SK-N-SH (cell line): ENCODE data around the gene CNTNAP2.

Experiments
- EP300 ChIP-seq, 2 experiments: IDR thresholded peaks; 2 replicates each; pipeline versions ENCODE4 v1.4.0 to v1.6.1; 2012; ENCODE audit warnings: borderline replicate concordance in 1 of 2, low read depth in 1 of 2, low read length in 1 of 2
- EZH2phosphoT487 ChIP-seq: fragments of 200-600 bp; sonication (generic); IDR thresholded peaks from 2 replicates; pipeline ENCODE4 v1.6.1; 2017; ENCODE audit warnings: low read depth, mixed run types, mild to moderate bottlenecking, antibody characterized with exemption, moderate library complexity, borderline replicate concordance
- FOXJ3 ChIP-seq: sonication (generic); formaldehyde crosslinking; IDR thresholded peaks from 2 replicates; pipeline ENCODE4 v1.5.1; 2020; ENCODE audit warnings: mild to moderate bottlenecking, missing genetic modification reagents
- MAX ChIP-seq: IDR thresholded peaks from 2 replicates; pipeline ENCODE4 v1.4.0; 2012; ENCODE audit warnings: low read depth
- POLR2AphosphoS5 ChIP-seq: IDR thresholded peaks from 2 replicates; pipeline ENCODE4 v1.6.1; 2012; ENCODE audit warnings: low read depth, low read length
- RAD21 ChIP-seq: IDR thresholded peaks from 2 replicates; pipeline ENCODE4 v1.6.1; 2012; ENCODE audit warnings: mild to moderate bottlenecking, low read length
- RXRA ChIP-seq: IDR thresholded peaks from 2 replicates; pipeline ENCODE4 v1.4.0; 2012; ENCODE audit warnings: low read depth, mild to moderate bottlenecking, borderline replicate concordance
- TAF1 ChIP-seq: IDR thresholded peaks from 2 replicates; pipeline ENCODE4 v1.6.1; 2012; ENCODE audit warnings: low read depth, mild to moderate bottlenecking, low read length, moderate library complexity, borderline replicate concordance
- TCF12 ChIP-seq: IDR thresholded peaks from 2 replicates; pipeline ENCODE4 v1.4.0; 2012
- TEAD4 ChIP-seq: IDR thresholded peaks from 2 replicates; pipeline ENCODE4 v1.4.0; 2012; ENCODE audit warnings: mild to moderate bottlenecking, borderline replicate concordance; ENCODE audit not compliant: insufficient read depth
- TF ChIP-seq, protein P1 (sequence below): fragments of 200-600 bp; sonication (generic); IDR thresholded peaks from 2 replicates; pipeline ENCODE4 v1.6.1; 2017; ENCODE audit warnings: antibody characterized with exemption, mild to moderate bottlenecking, moderate library complexity

DNA sequence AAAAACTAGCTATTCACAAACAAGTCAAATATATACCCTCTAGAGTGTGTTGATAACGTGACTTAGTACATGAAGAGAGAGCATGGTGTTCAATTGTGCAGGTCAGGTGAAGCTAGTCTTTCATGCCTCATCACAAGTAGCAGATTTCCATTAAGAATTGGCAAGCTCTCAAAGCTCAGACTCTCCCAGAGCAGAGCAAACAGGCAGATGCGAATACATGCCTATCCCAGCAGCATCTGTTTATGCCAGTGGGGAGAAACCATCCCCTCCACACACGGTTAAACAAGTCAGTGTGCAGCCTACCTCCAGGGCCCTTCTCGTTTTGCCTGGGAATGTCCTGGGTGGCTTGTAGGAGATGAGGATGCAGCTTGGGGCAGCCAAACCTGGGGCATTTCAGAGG is 1941.5 kb downstream of the CNTNAP2 start:
- TF ChIP-seq, protein P1, sequence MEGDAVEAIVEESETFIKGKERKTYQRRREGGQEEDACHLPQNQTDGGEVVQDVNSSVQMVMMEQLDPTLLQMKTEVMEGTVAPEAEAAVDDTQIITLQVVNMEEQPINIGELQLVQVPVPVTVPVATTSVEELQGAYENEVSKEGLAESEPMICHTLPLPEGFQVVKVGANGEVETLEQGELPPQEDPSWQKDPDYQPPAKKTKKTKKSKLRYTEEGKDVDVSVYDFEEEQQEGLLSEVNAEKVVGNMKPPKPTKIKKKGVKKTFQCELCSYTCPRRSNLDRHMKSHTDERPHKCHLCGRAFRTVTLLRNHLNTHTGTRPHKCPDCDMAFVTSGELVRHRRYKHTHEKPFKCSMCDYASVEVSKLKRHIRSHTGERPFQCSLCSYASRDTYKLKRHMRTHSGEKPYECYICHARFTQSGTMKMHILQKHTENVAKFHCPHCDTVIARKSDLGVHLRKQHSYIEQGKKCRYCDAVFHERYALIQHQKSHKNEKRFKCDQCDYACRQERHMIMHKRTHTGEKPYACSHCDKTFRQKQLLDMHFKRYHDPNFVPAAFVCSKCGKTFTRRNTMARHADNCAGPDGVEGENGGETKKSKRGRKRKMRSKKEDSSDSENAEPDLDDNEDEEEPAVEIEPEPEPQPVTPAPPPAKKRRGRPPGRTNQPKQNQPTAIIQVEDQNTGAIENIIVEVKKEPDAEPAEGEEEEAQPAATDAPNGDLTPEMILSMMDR = no peak
- TF ChIP-seq TEAD4 (no peak), POLR2AphosphoS5 (no peak), EP300 (IDR thresholded peaks at IDR 0.05; ENCODE audit: borderline replicate concordance in 1 of 2, low read depth in 1 of 2, low read length in 1 of 2) (peak in 1 of 2 experiments; percentile 65; a peak in 2 of 4 replicates), TAF1 (no peak), RAD21 (peak; percentile 26), EZH2phosphoT487 (no peak), MAX (no peak), FOXJ3 (no peak), RXRA (no peak), TCF12 (no peak)
